ENCODE results near the gene NDUFS3.

- TF ChIP-seq, protein P1, sequence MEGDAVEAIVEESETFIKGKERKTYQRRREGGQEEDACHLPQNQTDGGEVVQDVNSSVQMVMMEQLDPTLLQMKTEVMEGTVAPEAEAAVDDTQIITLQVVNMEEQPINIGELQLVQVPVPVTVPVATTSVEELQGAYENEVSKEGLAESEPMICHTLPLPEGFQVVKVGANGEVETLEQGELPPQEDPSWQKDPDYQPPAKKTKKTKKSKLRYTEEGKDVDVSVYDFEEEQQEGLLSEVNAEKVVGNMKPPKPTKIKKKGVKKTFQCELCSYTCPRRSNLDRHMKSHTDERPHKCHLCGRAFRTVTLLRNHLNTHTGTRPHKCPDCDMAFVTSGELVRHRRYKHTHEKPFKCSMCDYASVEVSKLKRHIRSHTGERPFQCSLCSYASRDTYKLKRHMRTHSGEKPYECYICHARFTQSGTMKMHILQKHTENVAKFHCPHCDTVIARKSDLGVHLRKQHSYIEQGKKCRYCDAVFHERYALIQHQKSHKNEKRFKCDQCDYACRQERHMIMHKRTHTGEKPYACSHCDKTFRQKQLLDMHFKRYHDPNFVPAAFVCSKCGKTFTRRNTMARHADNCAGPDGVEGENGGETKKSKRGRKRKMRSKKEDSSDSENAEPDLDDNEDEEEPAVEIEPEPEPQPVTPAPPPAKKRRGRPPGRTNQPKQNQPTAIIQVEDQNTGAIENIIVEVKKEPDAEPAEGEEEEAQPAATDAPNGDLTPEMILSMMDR (IDR thresholded peaks at IDR 0.05), result no peak
- TF ChIP-seq SIN3A (IDR thresholded peaks at IDR 0.05; ENCODE audit: borderline replicate concordance, insufficient read depth, low read depth, low read length), result no peak
- no peak for TF ChIP-seq POLR2AphosphoS5 (IDR thresholded peaks at IDR 0.05; ENCODE audit: low read depth, low read length)
- TF ChIP-seq TCF7L2 (IDR thresholded peaks at IDR 0.05; ENCODE audit: low read depth, low read length), result no peak
Observed at GRCh38 chr11:47603295-47603694, 24.4 kb downstream of the NDUFS3 start.
